Transverse colon (tissue), 4 donors: Measurements from ENCODE around the gene CCDC83. TPM values are rescaled to one million over a fixed set of nuclear protein-coding genes. Genes with fewer than 3 reads are reported as not detected.
A peak's percentile ranks its signal among the peaks of the same experiment; 100 is the strongest.

Experiments
- DNase-seq: peaks from one replicate; pipeline ENCODE4 v3.0.0-alpha.2; 2019
- H3K27ac ChIP-seq, 4 donors: fragments of 200-600 bp; sonication (generic); 2 replicates each; pipeline ENCODE4 v1.5.1; 2016 to 2018; ENCODE audit warnings: inconsistent platforms in 4 of 4
- H3K27me3 ChIP-seq: fragments of 200-600 bp; sonication (generic); 2 replicates; pipeline ENCODE4 v1.5.1; 2017; ENCODE audit warnings: inconsistent platforms
- H3K36me3 ChIP-seq, 4 donors: fragments of 200-600 bp; sonication (generic); 2 replicates each; pipeline ENCODE4 v1.5.1; 2017 to 2019; ENCODE audit warnings: inconsistent platforms in 4 of 4
- H3K4me1 ChIP-seq, 4 donors: fragments of 200-600 bp; sonication (generic); 2 replicates each; pipeline ENCODE4 v1.5.1; 2017 to 2020; ENCODE audit warnings: inconsistent platforms in 4 of 4
- H3K4me3 ChIP-seq, 4 donors: fragments of 200-600 bp; sonication (generic); 1 replicate in 1 of 4; 2 replicates in 3 of 4; pipeline versions ENCODE4 v1.5.1 to v1.6.1; 2017 to 2019; ENCODE audit warnings: inconsistent platforms in 4 of 4
- H3K9me3 ChIP-seq, 2 donors: fragments of 200-600 bp; sonication (generic); 2 replicates each; pipeline ENCODE4 v1.5.1; 2017 to 2019; ENCODE audit warnings: inconsistent platforms in 2 of 2
- EP300 ChIP-seq: sonication (generic); formaldehyde crosslinking; IDR thresholded peaks from one replicate; pipeline ENCODE4 v1.6.1; 2017; ENCODE audit warnings: antibody characterized with exemption, low read depth
- POLR2A ChIP-seq: fragments of 450-650 bp; IDR thresholded peaks from one replicate; pipeline ENCODE4 v1.6.1; 2016; ENCODE audit warnings: antibody characterized with exemption, mild to moderate bottlenecking, moderate library complexity
- POLR2AphosphoS5 ChIP-seq, 3 donors: sonication (generic); formaldehyde crosslinking; IDR thresholded peaks; one replicate each; pipeline ENCODE4 v1.6.1; 2016; ENCODE audit warnings: antibody characterized with exemption in 3 of 3
- WGBS, 2 donors: methylation state at CpG; one replicate each; pipeline ENCODE4 v1.1.5; 2018; ENCODE audit warnings: low coverage in 1 of 2; 5-methylcytosine and 5-hydroxymethylcytosine counted together
- in situ Hi-C, 4 donors: fragments of 200-750 bp; cut with MboI; loops; one replicate each; pipeline versions ENCODE4 v1.15.0 to v1.15.1; 2017; ENCODE audit warnings: low sequenced_read_pairs in 3 of 4, low pct_ligation_motif_present in 1 of 4, low pct_unique_long_range_greater_than_20kb in 1 of 4
- intact Hi-C: fragments of 100-400 bp; cut with DNase I; formaldehyde crosslinking; loops from one replicate; pipeline ENCODE4 v1.15.1; 2023; ENCODE audit warnings: low total_unique reads
- total RNA-seq, 4 donors: library from RNA; depleted of rRNA; stranded (reverse); fragments of >200 nt; gene quantifications; one replicate each; pipeline ENCODE4 v1.1.0, GENCODE V29; 2016
- TF ChIP-seq, protein P1 (sequence below), 5 experiments: fragments of 200-600 bp in 3 of 5; fragments of 450-650 bp in 2 of 5; sonication (generic) in 3 of 5; IDR thresholded peaks; 1 replicate in 2 of 5; 2 replicates in 3 of 5; pipeline ENCODE4 v1.5.1; 2016 to 2017; ENCODE audit warnings: antibody characterized with exemption in 5 of 5, inconsistent platforms in 3 of 5, mild to moderate bottlenecking in 2 of 5, moderate library complexity in 1 of 5

Gene CCDC83
- total RNA-seq, 4 donors from 2014 or later = not detected

GRCh38 chr11:85809863-85810262 lies 45.3 kb upstream of the CCDC83 start:
- TF ChIP-seq, protein P1, sequence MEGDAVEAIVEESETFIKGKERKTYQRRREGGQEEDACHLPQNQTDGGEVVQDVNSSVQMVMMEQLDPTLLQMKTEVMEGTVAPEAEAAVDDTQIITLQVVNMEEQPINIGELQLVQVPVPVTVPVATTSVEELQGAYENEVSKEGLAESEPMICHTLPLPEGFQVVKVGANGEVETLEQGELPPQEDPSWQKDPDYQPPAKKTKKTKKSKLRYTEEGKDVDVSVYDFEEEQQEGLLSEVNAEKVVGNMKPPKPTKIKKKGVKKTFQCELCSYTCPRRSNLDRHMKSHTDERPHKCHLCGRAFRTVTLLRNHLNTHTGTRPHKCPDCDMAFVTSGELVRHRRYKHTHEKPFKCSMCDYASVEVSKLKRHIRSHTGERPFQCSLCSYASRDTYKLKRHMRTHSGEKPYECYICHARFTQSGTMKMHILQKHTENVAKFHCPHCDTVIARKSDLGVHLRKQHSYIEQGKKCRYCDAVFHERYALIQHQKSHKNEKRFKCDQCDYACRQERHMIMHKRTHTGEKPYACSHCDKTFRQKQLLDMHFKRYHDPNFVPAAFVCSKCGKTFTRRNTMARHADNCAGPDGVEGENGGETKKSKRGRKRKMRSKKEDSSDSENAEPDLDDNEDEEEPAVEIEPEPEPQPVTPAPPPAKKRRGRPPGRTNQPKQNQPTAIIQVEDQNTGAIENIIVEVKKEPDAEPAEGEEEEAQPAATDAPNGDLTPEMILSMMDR (IDR thresholded peaks at IDR 0.05) = peak in 1 of 5 experiments; percentile 18
- TF ChIP-seq POLR2AphosphoS5 (IDR thresholded peaks at IDR 0.05) = no peak
- no peak for TF ChIP-seq EP300
- in situ Hi-C loops = no loop called here
- intact Hi-C loops = no loop called here
- H3K36me3 ChIP-seq = no peaks in the 10 kb centered on the region
- H3K27ac ChIP-seq = peak overlapping the region; percentile 77 to 82 (median 81)
- 25% methylated on average over 4 of the region's 4 CpGs; no CpG with 5 or more reads in 1 of the 2 donors for WGBS, 2 donors
- H3K4me1 ChIP-seq = peaks cover 4 to 70% (median 17%) of the 10 kb centered on the region in 4 donors
- peak; percentile 22 for DNase-seq
- H3K9me3 ChIP-seq = no peaks in the 10 kb centered on the region
- H3K4me3 ChIP-seq = peak overlapping the region; percentile 52 to 96 (median 58)
- no peaks in the 10 kb centered on the region for H3K27me3 ChIP-seq

GRCh38 chr11:85810521-85810870 lies 44.7 kb upstream of the CCDC83 start:
- no peak for TF ChIP-seq POLR2AphosphoS5 (IDR thresholded peaks at IDR 0.05)
- TF ChIP-seq, protein P1 (IDR thresholded peaks at IDR 0.05) = no peak
- TF ChIP-seq POLR2A = no peak
- no peak for TF ChIP-seq EP300
- Histone ChIP-seq H3K4me1 (peaks cover 4 to 70% (median 17%) of the 10 kb centered on the region in 4 donors), H3K27ac (peak overlapping the region; percentile 77 to 82 (median 81)), H3K4me3 (peak overlapping the region; percentile 52 to 96 (median 58)), H3K9me3 (no peaks in the 10 kb centered on the region), H3K36me3 (no peaks in the 10 kb centered on the region), H3K27me3 (no peaks in the 10 kb centered on the region)
- in situ Hi-C loops (no loop called here), intact Hi-C loops (no loop called here)
- WGBS, 2 donors = 3 to 6% methylated on average over 3 to 10 of the region's 10 CpGs
- no peak for DNase-seq

DNA sequence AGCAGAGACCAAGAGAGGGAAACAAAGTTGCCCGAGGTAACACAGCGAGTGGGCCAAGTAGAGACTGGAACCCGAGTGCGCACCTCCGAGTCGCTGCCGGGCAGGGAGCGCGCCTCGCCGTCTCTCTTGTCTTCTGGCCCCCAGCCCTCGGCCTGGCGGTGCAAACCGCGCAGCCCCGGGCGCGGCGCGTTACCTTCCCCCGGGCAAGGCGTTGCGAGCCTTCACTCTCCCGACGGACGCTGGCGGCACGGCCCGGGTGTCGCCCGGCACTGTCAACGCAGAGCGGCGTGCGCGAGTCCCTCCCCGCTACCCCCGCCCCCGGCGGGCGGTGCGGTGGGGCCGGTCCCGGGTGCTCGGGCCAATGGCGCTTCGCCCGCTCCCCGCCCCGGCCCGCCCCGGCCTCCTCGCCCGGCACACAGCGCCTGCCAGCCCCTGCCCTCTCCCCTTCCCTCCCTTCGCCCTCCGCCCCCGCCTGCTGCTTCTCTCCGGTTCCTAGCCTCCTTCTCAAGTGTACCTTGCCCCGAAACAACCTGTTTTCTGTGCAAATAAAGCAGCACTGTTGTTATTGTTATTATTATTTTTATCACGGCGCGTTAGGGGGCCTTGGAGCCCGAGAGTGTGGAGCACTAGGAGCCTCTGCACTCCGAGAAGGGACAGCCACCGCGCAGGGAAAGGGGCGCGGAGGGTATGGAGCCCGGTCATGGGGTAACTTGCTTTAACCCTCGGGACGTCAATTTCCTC lies 44.1 kb upstream of the CCDC83 start, which contains the start of gene SYTL2:
SYTL2 (minus strand) TSS at position 271 of the 741 bp plus-strand sequence. CDS start 53,416 bp downstream, outside the sequence.
- TF ChIP-seq POLR2AphosphoS5 (IDR thresholded peaks at IDR 0.05) (peak; percentile 90 to 98 (median 96)), POLR2A (peak; percentile 92), EP300 (no peak)
- TF ChIP-seq, protein P1 (IDR thresholded peaks at IDR 0.05) = peak in 1 of 5 experiments; percentile 9
- Histone ChIP-seq H3K9me3 (no peaks in the 10 kb centered on the region), H3K4me1 (peaks cover 4 to 69% (median 17%) of the 10 kb centered on the region in 4 donors), H3K4me3 (peak within 1 kb of the TSS; percentile 52 to 96 (median 58)), H3K36me3 (no peaks in the 10 kb centered on the region), H3K27me3 (no peaks in the 10 kb centered on the region), H3K27ac (peak within 1 kb of the TSS; percentile 77 to 82 (median 81))
- 2% methylated on average over 39 of the region's 72 CpGs; no CpG with 5 or more reads in 1 of the 2 donors for WGBS, 2 donors
- in situ Hi-C loops (no loop called here), intact Hi-C loops (no loop called here)
- DNase-seq = peak; percentile 88

- peak overlapping the region; percentile 77 to 82 (median 81) for H3K27ac ChIP-seq
- DNase-seq = no peak
Observed at GRCh38 chr11:85811624-85812023, 43.6 kb upstream of the CCDC83 start.

More at GRCh38 chr11:85811624-85812023, 43.6 kb upstream of the CCDC83 start:
- in situ Hi-C loops = no loop called here
- Histone ChIP-seq H3K36me3 (no peaks in the 10 kb centered on the region), H3K4me1 (peaks cover 4 to 64% (median 17%) of the 10 kb centered on the region in 4 donors), H3K4me3 (peak overlapping the region in 3 of 4 donors; percentile 56 to 96 (median 60)), H3K9me3 (no peaks in the 10 kb centered on the region), H3K27me3 (no peaks in the 10 kb centered on the region)
- intact Hi-C loops = no loop called here
- TF ChIP-seq EP300 = no peak
- TF ChIP-seq, protein P1 (IDR thresholded peaks at IDR 0.05) = no peak
- 72 to 80% methylated on average over 9 to 13 of the region's 13 CpGs for WGBS, 2 donors
